ENCODE results near the gene CLCN6. TPM values are rescaled to one million over a fixed set of nuclear protein-coding genes. Genes with fewer than 3 reads are reported as not detected.
A peak's percentile ranks its signal among the peaks of the same experiment; 100 is the strongest.
"Not testable (repeated sequence)": the region's sequence is repeated elsewhere in the genome, so short reads cannot be mapped to it uniquely, and the experiment has no call there.

The CLCN6 gene
- total and polyA plus RNA-seq, 2 of the 13 experiments (the other 11 are each of a cell fraction or from before 2014, with no cell fraction given): 14.9 to 19.3 TPM

- Histone ChIP-seq H3K36me3 (replicated peaks in 1 of 2; ENCODE audit: control insufficient read depth in 1 of 2, insufficient read depth in 2 of 2, low read length in 2 of 2) (peaks cover 2 to 25% of the 10 kb centered on the region in 2 experiments), H3K4me3 (replicated peaks in 1 of 3; ENCODE audit: insufficient read depth in 1 of 3, low read depth in 2 of 3, low read length in 3 of 3) (peak overlapping the region; percentile 53 to 88 (median 86); a peak in 4 of 6 replicates), H3K27ac (ENCODE audit: extremely low read length, insufficient read depth, low read length) (peak overlapping the region; percentile 94), H3K4me2 (ENCODE audit: low read depth, low read length) (peak overlapping the region; percentile 97), H3K79me2 (ENCODE audit: insufficient read depth, low read length) (peaks cover 34% of the 10 kb centered on the region), H3K9ac (ENCODE audit: insufficient read depth, low read depth, low read length) (peak overlapping the region; percentile 93; the same call in 1 of the 2 replicates), H3K4me1 (ENCODE audit: insufficient read depth, low read length) (peaks cover 56% of the 10 kb centered on the region)
- CTCF ChIA-PET (ENCODE audit: low intra/inter-chr PET ratio, low total read pairs); H4K20me1 ChIP-seq (ENCODE audit: insufficient read depth, low read length); in situ Hi-C loops (cut with HindIII; ENCODE audit: extremely low pct_ligation_motif_present, low pct_unique_long_range_greater_than_20kb); H2AFZ ChIP-seq (ENCODE audit: low read length); BruUV-seq (replicated peaks); FAIRE-seq; H3K27me3 ChIP-seq (ENCODE audit: control insufficient read depth in 1 of 2, insufficient read depth in 2 of 2, low read length in 2 of 2); H3K9me3 ChIP-seq (ENCODE audit: low read length); TF ChIP-seq FOXP1, SOX13 (IDR thresholded peaks at IDR 0.05): not testable (repeated sequence)
- DNase-seq (ENCODE audit: low spot score) (peak; percentile 63), ATAC-seq (peak; percentile 5; the same call in 2 of the 3 replicates)
- POLR2A ChIA-PET: interaction anchor here (0.8 to 3.2 kb wide), 9 partner anchors 11 to 176 kb away, joined by 3 to 29 read pairs (median 3); partner anchors contain the start of genes FBXO2 and MFN2
- intact Hi-C loops (cut with micrococcal nuclease; ENCODE audit: unreplicated experiment): loop anchor here (1.0 to 5.0 kb wide), 2 partner anchors 19 to 152 kb away; partner anchors contain the start of genes FBXO2 and FBXO44
- WGBS (ENCODE audit: low lambda C conversion rate): 26% methylated on average over 9 of the region's 9 CpGs
- TF ChIP-seq IRF2 (CRISPR knock-in tag; IDR thresholded peaks at IDR 0.05): peak; percentile 12; the same call in 1 of the 2 replicates
- TF ChIP-seq FOXP1 (CRISPR knock-in tag; IDR thresholded peaks at IDR 0.05): peak; percentile 79
- peak; percentile 44 for TF ChIP-seq SAP130 (CRISPR knock-in tag; IDR thresholded peaks at IDR 0.05; ENCODE audit: low read depth)
- 0 out of 2 replicates have a peak, but pooled peaks have one; percentile 53 for TF ChIP-seq MIER3 (CRISPR knock-in tag; IDR thresholded peaks at IDR 0.05; ENCODE audit: borderline replicate concordance)
- 0 out of 2 replicates have a peak, but pooled peaks have one; percentile 14 for TF ChIP-seq HMG20B (CRISPR knock-in tag; conservative IDR thresholded peaks at IDR 0.05)
- TF ChIP-seq ZNF770 (CRISPR knock-in tag; IDR thresholded peaks at IDR 0.05): 0 out of 2 replicates have a peak, but pooled peaks have one; percentile 19
- peak; percentile 31; the same call in 1 of the 2 replicates for TF ChIP-seq NCOR1 (IDR thresholded peaks at IDR 0.05; ENCODE audit: borderline replicate concordance, low read length)
- peak; percentile 45; the same call in 1 of the 2 replicates for TF ChIP-seq GATAD2A (CRISPR knock-in tag; IDR thresholded peaks at IDR 0.05)
- TF ChIP-seq KLF6 (CRISPR knock-in tag; IDR thresholded peaks at IDR 0.05): 0 out of 2 replicates have a peak, but pooled peaks have one; percentile 13
- TF ChIP-seq ZNF121 (CRISPR knock-in tag; IDR thresholded peaks at IDR 0.05): peak; percentile 95
- TF ChIP-seq NR2F1 (CRISPR knock-in tag; IDR thresholded peaks at IDR 0.05): peak in 1 of 2 experiments; percentile 58; a peak in 2 of 4 replicates
- 0 out of 2 replicates have a peak, but pooled peaks have one; percentile 25 for TF ChIP-seq HHEX (CRISPR knock-in tag; IDR thresholded peaks at IDR 0.05)
- peak; percentile 54 for TF ChIP-seq RXRB (CRISPR knock-in tag; IDR thresholded peaks at IDR 0.05; ENCODE audit: borderline replicate concordance)
- peak; percentile 58 for TF ChIP-seq FOXP4 (CRISPR knock-in tag; IDR thresholded peaks at IDR 0.05)
- peak; percentile 74; the same call in 1 of the 2 replicates for TF ChIP-seq FOXK2 (IDR thresholded peaks at IDR 0.05)
- peak; percentile 24; the same call in 1 of the 2 replicates for TF ChIP-seq HDAC2 (CRISPR knock-in tag; IDR thresholded peaks at IDR 0.05)
- peak; percentile 61; the same call in 1 of the 2 replicates for TF ChIP-seq FOXK1 (CRISPR knock-in tag; IDR thresholded peaks at IDR 0.05; ENCODE audit: borderline replicate concordance, low read depth)
- TF ChIP-seq SKI (IDR thresholded peaks at IDR 0.05; ENCODE audit: partially characterized antibody): peak; percentile 75
- TF ChIP-seq TARDBP (CRISPR knock-in tag; IDR thresholded peaks at IDR 0.05): 0 out of 2 replicates have a peak, but pooled peaks have one; percentile 29
- TF ChIP-seq SOX13 (CRISPR knock-in tag; conservative IDR thresholded peaks at IDR 0.05 in 1 of 2, IDR thresholded peaks at IDR 0.05 in 1 of 2): peak in 1 of 2 experiments; percentile 39; a peak in 1 of 4 replicates
Observed at GRCh38 chr1:11803924-11804665, 1.9 kb upstream of the CLCN6 start.

Measured in HepG2 (cell line).